CD4-positive, CD25-positive, alpha-beta regulatory T cell (primary cell): ENCODE data around the gene PKNOX2. TPM values are rescaled to one million over a fixed set of nuclear protein-coding genes. Genes with fewer than 3 reads are reported as not detected.

ENCODE experiments used
- ATAC-seq, 2 donors: fragments of 150-1000 bp; cut with Tn5 transposase; one replicate each; pipeline ENCODE4 v1.10.0; 2021; ENCODE audit warnings: low read depth in 2 of 2, moderate number of reproducible peaks in 2 of 2, moderate library complexity in 1 of 2
- DNase-seq, 3 donors: peaks; one replicate each; pipeline versions ENCODE4 v3.0.0 to v3.0.0-alpha.2; 2012 to 2022; ENCODE audit warnings: mixed read lengths in 1 of 3
- H3K27ac ChIP-seq: one replicate; pipeline ENCODE4 v1.7.0; 2013; ENCODE audit warnings: mild to moderate bottlenecking, low read length; ENCODE audit not compliant: insufficient read depth, poor library complexity, severe bottlenecking
- H3K27me3 ChIP-seq: one replicate; pipeline ENCODE4 v1.7.0; 2013; ENCODE audit warnings: low read length; ENCODE audit not compliant: control insufficient read depth, insufficient read depth
- H3K36me3 ChIP-seq: one replicate; pipeline ENCODE4 v1.7.0; 2013; ENCODE audit warnings: mild to moderate bottlenecking, low read length, moderate library complexity; ENCODE audit not compliant: control insufficient read depth, insufficient read depth
- H3K4me1 ChIP-seq: 2 replicates; pipeline ENCODE4 v1.7.0; 2013; ENCODE audit warnings: mild to moderate bottlenecking, low read length; ENCODE audit not compliant: insufficient read depth, control insufficient read depth, poor library complexity, severe bottlenecking
- H3K4me3 ChIP-seq: one replicate; pipeline ENCODE4 v1.7.0; 2013; ENCODE audit warnings: low read depth, mild to moderate bottlenecking, low read length, moderate library complexity
- H3K9me3 ChIP-seq, 2 experiments: 1 replicate in 1 of 2; 2 replicates in 1 of 2; pipeline ENCODE4 v1.7.0; 2013; ENCODE audit warnings: low read length in 2 of 2, mild to moderate bottlenecking in 1 of 2, moderate library complexity in 1 of 2; ENCODE audit not compliant: control insufficient read depth in 2 of 2
- H3K27ac Mint-ChIP-seq, 3 donors: one replicate each; pipeline ENCODE4 v1.8.0; 2020 to 2022; ENCODE audit warnings: mild to moderate bottlenecking in 3 of 3, mixed read lengths in 3 of 3, moderate library complexity in 2 of 3
- H3K27me3 Mint-ChIP-seq: one replicate; pipeline ENCODE4 v1.8.0; 2022; ENCODE audit warnings: mild to moderate bottlenecking, mixed read lengths
- H3K36me3 Mint-ChIP-seq: one replicate; pipeline ENCODE4 v1.8.0; 2020; ENCODE audit warnings: mixed read lengths
- H3K4me1 Mint-ChIP-seq, 4 donors: one replicate each; pipeline ENCODE4 v1.8.0; 2020 to 2022; ENCODE audit warnings: mixed read lengths in 4 of 4, mild to moderate bottlenecking in 1 of 4
- H3K4me3 Mint-ChIP-seq, 4 donors: one replicate each; pipeline ENCODE4 v1.8.0; 2020 to 2022; ENCODE audit warnings: mild to moderate bottlenecking in 4 of 4, mixed read lengths in 4 of 4, moderate library complexity in 3 of 4
- H3K9me3 Mint-ChIP-seq, 7 donors: one replicate each; pipeline ENCODE4 v1.8.0; 2020 to 2022; ENCODE audit warnings: mixed read lengths in 7 of 7, mild to moderate bottlenecking in 3 of 7, moderate library complexity in 2 of 7
- polyA plus RNA-seq, 4 donors: library from polyadenylated mRNA; unstranded; fragments of 300-500 nt; fragmentation: Illumina TruSeq; gene quantifications; one replicate each; pipeline ENCODE4 v1.2.3, GENCODE V29; 2021
- total RNA-seq: library from RNA; stranded (reverse); gene quantifications from one replicate; pipeline ENCODE4 v1.2.3, GENCODE V29; 2022

PKNOX2 gene
- total and polyA plus RNA-seq, 5 donors from 2014 or later = not detected

DNA sequence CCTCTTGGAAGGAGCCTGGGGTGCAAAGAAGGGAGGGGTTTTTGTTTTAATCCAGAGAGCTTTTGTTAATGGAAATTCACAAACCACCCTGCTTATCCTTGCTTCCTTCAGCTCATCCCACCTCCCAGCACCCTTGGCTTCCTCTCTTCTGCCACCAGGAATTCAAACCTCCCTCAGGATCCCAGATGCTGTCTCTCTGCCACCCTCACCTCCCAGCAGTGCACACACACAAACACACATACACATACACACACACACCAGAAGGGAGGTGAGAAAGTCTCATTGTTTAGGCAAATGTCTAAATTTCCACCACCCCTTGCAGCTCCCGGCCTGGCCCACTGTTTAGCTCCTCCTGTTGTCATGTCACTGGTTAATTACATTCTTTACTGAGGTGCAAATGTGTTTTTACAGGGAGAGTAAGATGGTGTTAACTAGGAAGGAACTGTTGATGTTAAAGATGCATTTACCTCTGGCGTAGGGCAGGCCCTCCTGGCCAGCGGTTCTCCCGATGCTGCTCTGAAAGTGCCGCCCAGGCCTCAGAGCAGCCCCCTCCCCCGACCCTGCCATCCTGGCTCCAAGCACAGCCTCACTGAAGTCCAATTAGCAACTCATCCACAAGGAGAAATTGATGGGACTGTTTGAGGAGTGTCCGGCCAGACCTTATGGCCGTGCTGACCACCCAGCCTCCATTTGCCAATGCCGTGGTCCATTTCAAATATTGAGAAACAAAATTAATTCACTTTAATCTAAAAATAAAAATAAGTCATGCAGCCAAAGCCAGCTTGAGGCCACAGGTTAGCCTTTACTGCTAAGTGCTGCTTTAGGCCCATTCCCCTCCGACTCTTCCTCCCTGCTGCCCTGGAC, 166.1 kb downstream of the PKNOX2 start:
- Mint-ChIP-seq H3K27me3 (peaks cover 17% of the 10 kb centered on the region), H3K4me1 (no peaks in the 10 kb centered on the region), H3K27ac (no peak overlapping the region), H3K9me3 (peaks cover 0 to 2% (median 0%) of the 10 kb centered on the region in 7 donors), H3K4me3 (no peak overlapping the region), H3K36me3 (no peaks in the 10 kb centered on the region)
- Histone ChIP-seq H3K4me1 (no peaks in the 10 kb centered on the region), H3K9me3 (no peaks in the 10 kb centered on the region), H3K36me3 (no peaks in the 10 kb centered on the region), H3K27ac (no peak overlapping the region), H3K4me3 (no peak overlapping the region), H3K27me3 (no peaks in the 10 kb centered on the region)
- DNase-seq (no peak), ATAC-seq (no peak)

DNA sequence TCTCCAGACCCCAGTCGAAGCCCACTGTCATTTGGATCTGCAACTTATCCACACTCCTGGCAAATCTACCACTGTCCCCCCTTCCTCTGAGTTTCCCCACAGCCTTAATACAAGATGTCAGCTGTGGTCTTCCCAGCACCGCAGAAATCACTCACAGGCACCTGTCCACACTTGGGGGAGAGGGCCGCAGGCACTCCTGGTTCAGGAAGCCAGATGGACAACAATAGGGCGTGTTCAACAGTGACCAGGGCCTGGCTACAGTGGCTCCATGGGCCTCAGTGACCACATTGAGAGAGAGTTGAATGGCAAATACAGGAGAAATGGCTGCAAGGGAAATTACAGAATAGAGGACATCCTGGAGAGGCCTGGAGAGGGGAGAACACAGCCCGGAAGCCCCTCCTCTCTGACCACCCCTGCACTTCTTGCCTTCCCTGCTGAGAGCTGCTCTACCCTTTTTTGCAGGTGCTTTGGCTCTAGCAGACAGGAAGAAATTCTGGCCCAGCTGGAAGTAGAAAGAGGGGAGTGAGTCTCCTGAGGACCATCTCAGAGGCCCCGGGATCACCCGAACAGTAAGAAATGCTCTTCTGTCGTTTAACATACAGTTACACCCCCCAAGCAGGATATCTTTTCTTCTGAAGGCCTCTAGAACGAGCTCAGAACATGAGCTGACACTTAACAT, 166.9 kb downstream of the PKNOX2 start:
- no peak for ATAC-seq
- Histone ChIP-seq H3K27ac (no peak overlapping the region), H3K4me1 (no peaks in the 10 kb centered on the region), H3K27me3 (no peaks in the 10 kb centered on the region), H3K4me3 (no peak overlapping the region), H3K36me3 (no peaks in the 10 kb centered on the region), H3K9me3 (no peaks in the 10 kb centered on the region)
- DNase-seq = no peak
- Mint-ChIP-seq H3K9me3 (peaks cover 0 to 2% (median 0%) of the 10 kb centered on the region in 7 donors), H3K4me3 (no peak overlapping the region), H3K4me1 (no peaks in the 10 kb centered on the region), H3K27me3 (peaks cover 17% of the 10 kb centered on the region), H3K36me3 (no peaks in the 10 kb centered on the region), H3K27ac (no peak overlapping the region)

DNA sequence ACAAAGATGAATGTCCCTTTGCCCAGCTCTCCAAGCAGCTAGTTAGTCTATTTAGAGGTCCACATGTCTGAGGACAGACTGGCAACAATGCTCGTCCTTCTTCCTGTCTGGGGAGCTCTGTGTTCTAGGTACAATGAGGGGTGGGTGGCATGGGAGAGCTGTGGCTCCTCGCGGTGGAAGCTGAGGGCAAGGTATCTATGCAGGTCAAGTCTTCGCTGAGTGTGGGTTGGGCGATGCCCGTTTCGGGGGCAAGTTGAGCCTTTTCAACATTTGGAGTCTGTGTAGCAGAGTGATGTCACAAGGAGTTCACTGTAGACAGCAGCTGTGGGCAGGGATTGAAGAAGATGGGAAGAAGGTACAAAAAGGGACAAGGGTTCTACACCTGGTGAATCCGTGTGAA, 168.3 kb downstream of the PKNOX2 start:
- Histone ChIP-seq H3K4me3 (no peak overlapping the region), H3K27ac (no peak overlapping the region), H3K27me3 (no peaks in the 10 kb centered on the region), H3K4me1 (no peaks in the 10 kb centered on the region), H3K36me3 (no peaks in the 10 kb centered on the region), H3K9me3 (no peaks in the 10 kb centered on the region)
- peaks cover 17% of the 10 kb centered on the region for H3K27me3 Mint-ChIP-seq
- ATAC-seq = no peak
- H3K4me3 Mint-ChIP-seq = no peak overlapping the region
- H3K4me1 Mint-ChIP-seq = no peaks in the 10 kb centered on the region
- H3K9me3 Mint-ChIP-seq = peaks cover 0 to 2% (median 0%) of the 10 kb centered on the region in 7 donors
- DNase-seq = no peak
- no peaks in the 10 kb centered on the region for H3K36me3 Mint-ChIP-seq
- no peak overlapping the region for H3K27ac Mint-ChIP-seq

DNA sequence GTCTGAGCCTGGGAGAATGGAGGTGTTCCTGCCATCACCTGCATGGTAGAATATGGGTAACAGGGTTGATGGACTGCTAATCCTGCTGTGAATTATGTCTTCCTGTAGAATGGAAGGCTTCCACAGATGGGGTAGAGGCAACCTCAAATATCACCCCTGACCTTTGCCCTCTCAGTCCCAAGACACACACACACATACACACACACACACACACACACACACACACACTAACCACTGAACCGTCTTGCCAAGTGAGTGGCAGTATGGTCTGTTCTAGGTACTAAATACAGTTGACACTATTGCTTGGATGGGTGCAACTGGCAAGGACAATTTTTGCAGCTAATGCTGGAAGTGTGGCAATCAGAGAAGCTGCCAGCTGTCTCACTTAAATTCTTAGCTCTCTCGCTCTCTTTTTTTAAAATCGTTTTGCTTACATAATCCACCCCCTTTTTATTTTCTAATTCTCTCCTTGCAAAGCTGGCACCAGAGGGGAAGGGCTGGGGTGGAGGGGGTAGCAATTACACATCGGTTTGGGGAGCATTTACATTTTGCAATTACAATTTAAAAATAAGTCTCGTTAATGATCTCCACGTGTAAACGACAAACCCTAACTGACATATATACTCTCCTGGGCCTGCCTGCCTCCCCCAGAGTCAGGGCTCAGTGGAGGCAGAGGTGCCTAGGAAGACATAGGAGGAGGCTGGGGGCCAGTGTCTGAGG, 169.0 kb downstream of the PKNOX2 start:
- Histone ChIP-seq H3K27me3 (no peaks in the 10 kb centered on the region), H3K9me3 (no peaks in the 10 kb centered on the region), H3K27ac (no peak overlapping the region), H3K36me3 (no peaks in the 10 kb centered on the region), H3K4me3 (no peak overlapping the region), H3K4me1 (no peaks in the 10 kb centered on the region)
- H3K27me3 Mint-ChIP-seq = peaks cover 17% of the 10 kb centered on the region
- H3K4me3 Mint-ChIP-seq = no peak overlapping the region
- peaks cover 0 to 2% (median 0%) of the 10 kb centered on the region in 7 donors for H3K9me3 Mint-ChIP-seq
- H3K4me1 Mint-ChIP-seq = no peaks in the 10 kb centered on the region
- H3K36me3 Mint-ChIP-seq = no peaks in the 10 kb centered on the region
- no peak overlapping the region for H3K27ac Mint-ChIP-seq
- ATAC-seq = no peak
- DNase-seq = no peak

DNA sequence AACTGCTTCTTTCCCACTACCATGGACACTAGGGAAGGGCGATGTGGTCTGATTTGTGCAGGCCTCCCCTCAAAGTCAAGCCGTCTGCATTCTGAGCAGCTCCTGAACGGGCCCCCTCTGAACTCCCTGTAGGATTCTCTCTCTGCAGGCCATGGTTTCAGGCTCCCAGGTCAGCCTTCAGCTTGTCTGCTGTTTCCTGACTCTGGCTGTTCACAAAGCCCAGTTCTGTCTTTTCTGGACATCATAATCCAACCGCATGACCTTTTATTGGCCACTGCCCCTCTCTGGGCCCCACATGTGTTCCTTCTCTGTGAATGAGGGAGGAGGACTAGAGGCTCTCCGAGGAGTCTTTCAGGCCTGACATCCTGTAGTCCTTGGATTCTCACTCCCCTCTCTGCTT, 170.6 kb downstream of the PKNOX2 start:
- Mint-ChIP-seq H3K9me3 (no peaks in the 10 kb centered on the region), H3K27ac (peak overlapping the region in 1 of 3 donors; percentile 63), H3K27me3 (peaks cover 8% of the 10 kb centered on the region), H3K4me3 (no peak overlapping the region), H3K36me3 (no peaks in the 10 kb centered on the region), H3K4me1 (no peaks in the 10 kb centered on the region)
- Histone ChIP-seq H3K27me3 (no peaks in the 10 kb centered on the region), H3K27ac (no peak overlapping the region), H3K9me3 (no peaks in the 10 kb centered on the region), H3K4me3 (no peak overlapping the region), H3K36me3 (no peaks in the 10 kb centered on the region), H3K4me1 (no peaks in the 10 kb centered on the region)
- no peak for DNase-seq
- ATAC-seq = no peak

DNA sequence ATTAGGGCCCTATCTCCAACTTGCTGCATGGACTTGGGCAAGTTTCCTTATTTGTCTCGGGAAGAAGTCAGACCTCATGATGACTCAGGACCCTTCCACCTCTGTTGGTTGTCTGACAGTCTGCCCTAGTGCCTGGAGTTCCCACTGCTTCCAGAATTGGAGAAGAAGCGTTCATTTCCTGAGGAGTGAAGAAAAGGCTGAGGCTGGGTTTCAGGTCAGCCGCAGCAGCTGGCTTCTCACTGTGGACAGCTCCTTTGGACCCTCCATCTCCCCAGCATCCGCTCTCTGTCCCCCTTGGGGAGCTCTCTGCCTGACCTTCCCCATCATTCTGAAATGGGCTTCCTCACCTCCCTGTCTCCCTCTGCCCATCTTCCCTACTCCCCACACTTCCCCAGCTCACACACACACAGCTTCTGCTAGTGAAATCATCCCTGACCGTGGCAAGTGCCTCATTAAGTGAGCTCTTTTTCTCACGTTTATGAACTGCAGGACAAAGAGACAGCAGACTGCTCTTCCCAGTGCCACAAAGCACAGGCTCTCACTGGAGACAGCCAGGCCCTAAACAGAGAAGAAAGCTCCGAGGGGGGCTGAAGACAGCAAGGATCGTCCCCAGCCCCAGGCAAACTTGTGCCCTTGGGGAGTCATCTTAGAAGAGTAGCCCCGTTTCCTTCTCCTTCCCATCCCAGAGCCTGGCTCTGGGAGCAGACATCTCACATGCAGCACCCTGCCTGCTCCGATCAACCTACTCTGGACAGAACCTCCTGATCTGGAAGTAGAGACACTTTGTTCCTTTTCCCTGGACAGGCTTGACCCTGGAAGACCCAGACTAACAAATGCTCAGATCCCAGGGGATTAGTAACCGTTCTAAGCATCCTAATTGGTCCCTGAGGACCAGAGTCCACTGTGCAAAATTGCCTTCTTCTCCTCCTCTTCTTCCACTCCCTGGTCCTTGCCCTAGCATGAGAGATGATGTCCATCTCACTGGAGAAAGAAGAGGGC, 173.6 kb downstream of the PKNOX2 start:
- Histone ChIP-seq H3K27me3 (no peaks in the 10 kb centered on the region), H3K9me3 (no peaks in the 10 kb centered on the region), H3K4me3 (no peak overlapping the region), H3K36me3 (no peaks in the 10 kb centered on the region), H3K27ac (no peak overlapping the region), H3K4me1 (no peaks in the 10 kb centered on the region)
- Mint-ChIP-seq H3K4me3 (no peak overlapping the region), H3K27ac (no peak overlapping the region), H3K36me3 (no peaks in the 10 kb centered on the region), H3K4me1 (no peaks in the 10 kb centered on the region), H3K9me3 (no peaks in the 10 kb centered on the region), H3K27me3 (peaks cover 9% of the 10 kb centered on the region)
- DNase-seq = no peak
- no peak for ATAC-seq
